H54 (cell line): Measurements from ENCODE around the gene TAL1.
"Not testable (repeated sequence)": the region's sequence is repeated elsewhere in the genome, so short reads cannot be mapped to it uniquely, and the experiment has no call there.

Source experiments
- DNase-seq: peaks from one replicate; pipeline ENCODE4 v3.0.0; 2011; ENCODE audit warnings: low spot score, mixed read lengths; ENCODE audit not compliant: insufficient read length
- FAIRE-seq: peaks from 3 replicates; lab custom pipeline; 2011; peaks lifted over from hg19 to GRCh38; lab: Jason Lieb, UNC
- POLR2A ChIP-seq: IDR thresholded peaks from 2 replicates; pipeline ENCODE4 v1.6.1; 2011; ENCODE audit warnings: low read depth, mild to moderate bottlenecking, low read length

TAL1 gene

GRCh38 chr1:47213230-47213963 is 18.6 kb downstream of the TAL1 start:
- no peak for TF ChIP-seq POLR2A
- DNase-seq (no peak), FAIRE-seq (no peak)

- DNase-seq (no peak), FAIRE-seq (no peak)
- no peak for TF ChIP-seq POLR2A
Observed at GRCh38 chr1:47212636-47213229, 19.3 kb downstream of the TAL1 start.

- DNase-seq (no peak), FAIRE-seq (no peak)
- TF ChIP-seq POLR2A: no peak
Observed at GRCh38 chr1:47211796-47212269, 20.2 kb downstream of the TAL1 start.

GRCh38 chr1:47210666-47211065 is 21.4 kb downstream of the TAL1 start:
- FAIRE-seq (no peak), DNase-seq (no peak)
- no peak for TF ChIP-seq POLR2A

GRCh38 chr1:47209725-47210325 is 22.2 kb downstream of the TAL1 start:
- no peak for FAIRE-seq
- no peak for DNase-seq
- no peak for TF ChIP-seq POLR2A

GRCh38 chr1:47209091-47209490 is 22.9 kb downstream of the TAL1 start:
- no peak for TF ChIP-seq POLR2A
- no peak for FAIRE-seq

GRCh38 chr1:47208374-47208850 is 23.6 kb downstream of the TAL1 start:
- DNase-seq (no peak), FAIRE-seq (no peak)
- TF ChIP-seq POLR2A: no peak

More at GRCh38 chr1:47209091-47209490, 22.9 kb downstream of the TAL1 start:
- no peak for DNase-seq

GRCh38 chr1:47207803-47208373 is 24.1 kb downstream of the TAL1 start:
- TF ChIP-seq POLR2A: no peak
- no peak for FAIRE-seq
- no peak for DNase-seq

GRCh38 chr1:47205918-47206317 is 26.1 kb downstream of the TAL1 start:
- no peak for FAIRE-seq
- no peak for TF ChIP-seq POLR2A

GRCh38 chr1:47203504-47203903 is 28.5 kb downstream of the TAL1 start:
- DNase-seq, FAIRE-seq: not testable (repeated sequence)

More at GRCh38 chr1:47205918-47206317, 26.1 kb downstream of the TAL1 start:
- DNase-seq: no peak

GRCh38 chr1:47201179-47201578 is 30.8 kb downstream of the TAL1 start:
- DNase-seq: no peak
- FAIRE-seq: no peak
- no peak for TF ChIP-seq POLR2A

GRCh38 chr1:47198214-47198613 is 33.8 kb downstream of the TAL1 start:
- FAIRE-seq (no peak), DNase-seq (no peak)
- no peak for TF ChIP-seq POLR2A

GRCh38 chr1:47196622-47197021 is 35.4 kb downstream of the TAL1 start:
- TF ChIP-seq POLR2A: no peak

GRCh38 chr1:47195981-47196380 is 36.0 kb downstream of the TAL1 start:
- not testable (repeated sequence) for FAIRE-seq, DNase-seq

More at GRCh38 chr1:47196622-47197021, 35.4 kb downstream of the TAL1 start:
- DNase-seq (no peak), FAIRE-seq (no peak)

- DNase-seq: no peak
- no peak for FAIRE-seq
- TF ChIP-seq POLR2A: no peak
Observed at GRCh38 chr1:47194311-47194710, 37.7 kb downstream of the TAL1 start.

GRCh38 chr1:47193496-47193895 is 38.5 kb downstream of the TAL1 start:
- not testable (repeated sequence) for DNase-seq

More at GRCh38 chr1:47193496-47193895, 38.5 kb downstream of the TAL1 start:
- FAIRE-seq: not testable (repeated sequence)
